ENCODE data around the gene SSX7. TPM values are rescaled to one million over a fixed set of nuclear protein-coding genes. Genes with fewer than 3 reads are reported as not detected.

Gene SSX7
- total RNA-seq, 1 donor from 2014 or later = not detected

GRCh38 chrX:52598886-52599285, 55.8 kb downstream of the SSX7 start:
- DNase-seq (ENCODE audit: extremely low spot score, unreplicated experiment) = no peak
- Mint-ChIP-seq H3K27ac (ENCODE audit: unreplicated experiment) (no peak overlapping the region), H3K4me1 (ENCODE audit: unreplicated experiment) (no peaks in the 10 kb centered on the region), H3K27me3 (ENCODE audit: unreplicated experiment) (no peaks in the 10 kb centered on the region), H3K4me3 (ENCODE audit: unreplicated experiment) (no peak overlapping the region), H3K9me3 (ENCODE audit: unreplicated experiment) (peaks cover 12% of the 10 kb centered on the region), H3K36me3 (ENCODE audit: unreplicated experiment) (no peaks in the 10 kb centered on the region)
- no peak for TF ChIP-seq CTCF (IDR thresholded peaks at IDR 0.05)

- H3K27me3 Mint-ChIP-seq (ENCODE audit: unreplicated experiment) = no peaks in the 10 kb centered on the region
Measured at GRCh38 chrX:52594658-52595057, 60.0 kb downstream of the SSX7 start.

More at GRCh38 chrX:52594658-52595057, 60.0 kb downstream of the SSX7 start:
- DNase-seq (ENCODE audit: extremely low spot score, unreplicated experiment) = no peak
- H3K27ac Mint-ChIP-seq (ENCODE audit: unreplicated experiment) = no peak overlapping the region
- no peaks in the 10 kb centered on the region for H3K4me1 Mint-ChIP-seq (ENCODE audit: unreplicated experiment)
- no peak for TF ChIP-seq CTCF (IDR thresholded peaks at IDR 0.05)
- no peaks in the 10 kb centered on the region for H3K36me3 Mint-ChIP-seq (ENCODE audit: unreplicated experiment)
- H3K4me3 Mint-ChIP-seq (ENCODE audit: unreplicated experiment) = no peak overlapping the region
- H3K9me3 Mint-ChIP-seq (ENCODE audit: unreplicated experiment) = peaks cover 12% of the 10 kb centered on the region

Other genes starting within 250 kb of the SSX7 start
- gene XAGE1A, start 159.1 kb downstream of the SSX7 start, total RNA-seq = not detected in 2 replicates
- gene XAGE1B, start 137.8 kb downstream of the SSX7 start, total RNA-seq = not detected in 2 replicates
- not detected in 2 replicates for gene SSX2, start 52.3 kb upstream of the SSX7 start, total RNA-seq
- gene SSX2B, start 96.4 kb upstream of the SSX7 start, total RNA-seq = not detected in 2 replicates
- gene SPANXN5, start 142.5 kb upstream of the SSX7 start, total RNA-seq = not detected in 2 replicates
- not detected in 2 replicates for gene XAGE5, start 156.4 kb upstream of the SSX7 start, total RNA-seq
- not detected in 2 replicates for gene XAGE3, start 213.2 kb upstream of the SSX7 start, total RNA-seq
- 20.7 and 24.6 TPM in 2 replicates for gene FAM156B, start 242.4 kb upstream of the SSX7 start, total RNA-seq